ENCODE measurements around the gene MYO3B.

Gene MYO3B

GRCh38 chr2:170307052-170307451, 129.1 kb downstream of the MYO3B start:
- DNase-seq: no peak

GRCh38 chr2:170307555-170308351, 129.8 kb downstream of the MYO3B start:
- no peak for DNase-seq

- no peak for DNase-seq
Measured at GRCh38 chr2:170310876-170311502, 133.0 kb downstream of the MYO3B start.

- DNase-seq: no peak
Measured at GRCh38 chr2:170313347-170313991, 135.5 kb downstream of the MYO3B start.

GRCh38 chr2:170313992-170314348, 136.0 kb downstream of the MYO3B start:
- no peak for DNase-seq

GRCh38 chr2:170314744-170315447, 136.9 kb downstream of the MYO3B start:
- DNase-seq: no peak

GRCh38 chr2:170320948-170321347, 143.0 kb downstream of the MYO3B start:
- no peak for DNase-seq

GRCh38 chr2:170321526-170321925, 143.6 kb downstream of the MYO3B start:
- no peak for DNase-seq

GRCh38 chr2:170322140-170322766, 144.3 kb downstream of the MYO3B start:
- DNase-seq: no peak

GRCh38 chr2:170323743-170324142, 145.8 kb downstream of the MYO3B start:
- no peak for DNase-seq

- DNase-seq: peak; percentile 14
Measured at GRCh38 chr2:170324640-170325046, 146.7 kb downstream of the MYO3B start.

GRCh38 chr2:170330881-170331280, 152.9 kb downstream of the MYO3B start:
- DNase-seq: no peak

GRCh38 chr2:170332676-170333402, 154.9 kb downstream of the MYO3B start:
- no peak for DNase-seq

- no peak for DNase-seq
Measured at GRCh38 chr2:170335351-170335750, 157.4 kb downstream of the MYO3B start.

- no peak for DNase-seq
Measured at GRCh38 chr2:170336408-170336807, 158.5 kb downstream of the MYO3B start.

- DNase-seq: no peak
Measured at GRCh38 chr2:170336916-170337315, 159.0 kb downstream of the MYO3B start.

GRCh38 chr2:170339322-170339721, 161.4 kb downstream of the MYO3B start:
- no peak for DNase-seq

GRCh38 chr2:170339750-170340692, 162.1 kb downstream of the MYO3B start:
- DNase-seq: no peak

GRCh38 chr2:170340693-170341068, 162.7 kb downstream of the MYO3B start:
- DNase-seq: no peak

- DNase-seq: no peak
Measured at GRCh38 chr2:170341684-170342623, 164.0 kb downstream of the MYO3B start.
